ENCODE results near the gene NRL.

Gene NRL

DNA sequence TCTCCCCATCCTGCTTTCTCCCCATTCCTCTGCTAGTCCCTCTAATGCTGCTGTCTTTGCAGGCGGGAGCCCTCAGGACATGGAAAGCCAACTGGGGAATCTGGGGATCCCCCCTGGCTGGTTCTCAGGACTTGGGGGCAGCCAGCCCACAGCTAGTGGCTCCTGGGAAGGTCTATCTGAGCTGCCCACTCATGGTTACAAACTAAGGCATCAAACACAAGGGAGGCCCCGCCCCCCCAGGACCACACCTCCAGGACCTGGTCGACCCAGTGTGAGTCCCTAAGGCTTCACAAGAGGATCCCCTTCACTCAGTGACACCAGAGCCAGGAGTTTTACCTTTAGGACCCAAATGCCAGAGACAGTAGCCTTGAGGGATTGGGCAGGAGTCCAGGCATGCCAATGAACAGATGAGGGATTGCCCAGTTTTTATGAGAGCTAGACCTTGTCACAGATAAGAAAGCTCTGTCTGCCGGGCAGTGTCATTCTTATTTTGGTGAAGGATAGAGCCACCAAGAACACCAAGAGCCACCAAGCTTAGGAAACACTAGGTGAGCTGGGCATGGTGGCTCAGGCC is 51.4 kb downstream of the NRL start:
- no peak for TF ChIP-seq CTCF (IDR thresholded peaks at IDR 0.05; ENCODE audit: borderline replicate concordance, control extremely low read depth, extremely low read depth, insufficient read depth, missing control alignments)
- no peak for DNase-seq (ENCODE audit: low spot score)
- in situ Hi-C loops (cut with MboI; ENCODE audit: low sequenced_read_pairs, unreplicated experiment): no loop called here

DNA sequence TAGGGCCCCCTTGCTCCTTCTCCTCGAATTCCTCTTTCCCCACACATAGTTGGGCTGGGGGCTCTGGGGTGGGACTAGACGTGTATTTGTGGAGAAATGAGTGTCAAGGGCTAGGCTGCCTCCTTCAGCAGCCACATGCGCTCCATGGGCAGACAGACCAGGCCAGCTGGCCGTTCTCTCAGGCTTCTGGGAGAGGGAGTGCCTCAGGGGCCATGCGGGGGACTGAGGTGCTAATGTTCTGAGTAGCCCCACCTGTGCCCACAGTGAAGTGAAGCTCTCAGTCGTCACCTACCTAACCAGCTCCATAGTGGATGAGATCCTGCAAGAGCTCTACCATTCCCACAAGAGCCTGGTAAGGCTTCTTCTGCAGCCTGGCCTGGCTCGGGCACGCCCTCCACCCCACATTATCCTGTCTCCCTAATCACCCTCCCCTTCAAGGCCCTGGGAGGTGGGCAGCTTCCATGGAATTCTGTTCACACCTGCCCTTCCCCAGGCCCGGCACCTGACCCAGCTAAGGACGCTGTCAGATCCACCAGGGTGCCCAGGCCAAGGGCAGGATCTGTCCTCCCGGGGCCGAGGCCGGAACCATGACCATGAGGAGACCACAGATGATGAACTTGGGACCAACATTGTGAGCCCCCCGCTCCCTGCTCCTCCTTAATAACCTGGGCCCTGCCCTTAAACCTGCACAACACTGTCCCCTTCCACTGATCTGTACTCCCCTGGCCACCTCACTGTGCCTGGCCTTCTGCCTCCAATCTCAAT is 52.4 kb downstream of the NRL start:
- in situ Hi-C loops (cut with MboI; ENCODE audit: low sequenced_read_pairs, unreplicated experiment): no loop called here
- no peak for DNase-seq (ENCODE audit: low spot score)
- no peak for TF ChIP-seq CTCF (IDR thresholded peaks at IDR 0.05; ENCODE audit: borderline replicate concordance, control extremely low read depth, extremely low read depth, insufficient read depth, missing control alignments)

DNA sequence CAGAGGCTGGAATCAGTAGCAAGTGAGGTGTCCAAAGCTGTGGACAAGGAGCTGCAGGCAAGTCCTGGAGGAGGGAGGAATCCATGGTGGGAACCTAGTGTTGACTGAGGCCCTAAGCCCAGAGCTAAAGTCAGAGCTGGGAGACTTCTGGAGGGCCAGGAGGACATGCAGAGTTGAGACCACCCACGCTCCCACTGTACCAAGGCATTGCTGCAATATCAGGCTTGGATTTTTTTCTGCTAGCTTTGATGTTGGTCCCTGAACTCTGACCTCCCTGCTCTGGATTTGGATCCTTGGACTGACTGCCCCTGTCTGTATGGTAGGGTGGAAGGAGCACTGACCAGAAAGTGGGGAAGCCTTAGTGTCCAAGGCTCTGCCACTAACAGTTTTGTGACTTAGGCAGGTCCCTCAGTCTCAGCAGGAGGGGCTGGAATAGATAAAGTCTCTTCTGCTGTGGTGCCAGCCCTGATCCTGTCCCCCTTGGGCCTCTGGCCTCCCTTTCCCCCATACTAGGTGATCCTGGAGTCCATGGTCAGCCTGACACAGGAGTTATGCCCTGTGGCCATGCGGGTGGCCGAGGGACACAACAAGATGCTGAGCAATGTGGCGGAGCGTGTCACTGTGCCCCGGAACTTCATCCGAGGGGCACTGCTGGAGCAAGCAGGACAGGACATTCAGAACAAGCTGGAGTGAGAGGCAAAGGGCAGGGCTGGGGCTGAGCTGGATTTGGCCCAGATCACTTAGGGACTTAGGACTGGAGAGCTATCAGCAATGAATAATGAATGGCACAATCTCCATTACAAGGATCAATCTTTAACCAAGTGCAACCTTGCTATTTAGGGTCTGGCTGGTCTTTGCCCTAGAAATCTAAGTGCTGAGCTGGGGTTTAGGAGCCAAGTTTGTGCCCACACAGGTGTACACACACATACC is 53.5 kb downstream of the NRL start:
- no peak for DNase-seq (ENCODE audit: low spot score)
- in situ Hi-C loops (cut with MboI; ENCODE audit: low sequenced_read_pairs, unreplicated experiment): no loop called here
- no peak for TF ChIP-seq CTCF (IDR thresholded peaks at IDR 0.05; ENCODE audit: borderline replicate concordance, control extremely low read depth, extremely low read depth, insufficient read depth, missing control alignments)

DNA sequence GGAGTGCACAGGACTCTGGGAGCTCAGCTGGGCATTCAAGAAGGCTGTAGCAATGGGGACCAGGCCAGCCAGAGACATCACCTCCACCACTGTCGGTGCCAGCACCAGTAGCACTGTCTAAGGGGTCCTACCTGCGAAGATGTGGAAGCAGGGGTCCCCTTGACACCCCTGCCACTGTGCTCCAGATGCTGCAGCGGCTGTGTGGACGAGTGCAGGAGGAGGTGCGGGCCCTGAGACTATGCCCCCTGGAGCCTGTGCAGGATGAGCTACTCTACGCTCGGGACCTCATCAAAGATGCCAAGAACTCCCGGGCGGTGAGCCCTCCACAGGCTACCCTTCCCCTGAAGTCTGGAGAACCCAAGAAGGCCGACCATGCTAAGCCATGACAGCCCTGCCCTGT is 54.3 kb downstream of the NRL start:
- no peak for TF ChIP-seq CTCF (IDR thresholded peaks at IDR 0.05; ENCODE audit: borderline replicate concordance, control extremely low read depth, extremely low read depth, insufficient read depth, missing control alignments)
- in situ Hi-C loops (cut with MboI; ENCODE audit: low sequenced_read_pairs, unreplicated experiment): no loop called here

GRCh38 chr14:24059841-24060388 is 54.8 kb downstream of the NRL start:
- TF ChIP-seq CTCF (IDR thresholded peaks at IDR 0.05; ENCODE audit: borderline replicate concordance, control extremely low read depth, extremely low read depth, insufficient read depth, missing control alignments): no peak
- in situ Hi-C loops (cut with MboI; ENCODE audit: low sequenced_read_pairs, unreplicated experiment): no loop called here
- DNase-seq (ENCODE audit: low spot score): no peak

More for the DNA sequence above, 54.3 kb downstream of the NRL start:
- no peak for DNase-seq (ENCODE audit: low spot score)

DNA sequence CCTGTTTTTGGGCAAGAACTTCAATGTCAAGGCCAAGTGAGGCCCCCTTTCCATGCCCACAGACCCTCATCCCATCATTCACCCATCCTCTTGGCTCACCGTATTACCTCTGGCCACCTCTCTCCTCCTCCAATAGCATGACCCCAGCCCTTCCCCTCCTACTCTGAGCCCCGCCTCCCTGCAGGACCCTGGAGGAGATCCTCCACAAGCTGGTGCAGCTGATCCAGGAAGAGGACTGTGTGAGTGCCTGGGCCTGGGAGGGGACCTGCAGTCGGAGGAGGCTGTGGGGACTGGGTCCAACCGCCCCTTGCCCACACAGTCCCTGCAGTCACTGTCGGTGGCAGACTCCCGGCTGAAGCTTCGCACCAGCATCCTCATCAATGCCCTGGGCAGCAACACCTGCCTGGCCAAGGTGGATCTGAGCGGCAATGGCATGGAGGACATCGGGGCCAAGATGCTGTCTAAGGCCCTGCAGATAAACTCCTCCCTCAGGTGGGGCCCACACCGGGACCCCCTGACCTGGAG is 55.7 kb downstream of the NRL start:
- no peak for TF ChIP-seq CTCF (IDR thresholded peaks at IDR 0.05; ENCODE audit: borderline replicate concordance, control extremely low read depth, extremely low read depth, insufficient read depth, missing control alignments)
- DNase-seq (ENCODE audit: low spot score): no peak
- in situ Hi-C loops (cut with MboI; ENCODE audit: low sequenced_read_pairs, unreplicated experiment): no loop called here

Measured in GM13976 (cell line).